ENCODE measurements around the gene PEA15.

PEA15 gene

GRCh38 chr1:160208557-160209320, 3.6 kb downstream of the PEA15 start:
- DNase-seq (ENCODE audit: low read depth): no peak

- DNase-seq (ENCODE audit: low read depth): no peak
Observed at GRCh38 chr1:160209321-160210046, 4.3 kb downstream of the PEA15 start.

- no peak for DNase-seq (ENCODE audit: low read depth)
Observed at GRCh38 chr1:160210561-160210960, 5.4 kb downstream of the PEA15 start.

- DNase-seq (ENCODE audit: low read depth): no peak
Observed at GRCh38 chr1:160211046-160211790, 6.0 kb downstream of the PEA15 start.

GRCh38 chr1:160214481-160215140, 9.4 kb downstream of the PEA15 start:
- DNase-seq (ENCODE audit: low read depth): no peak

GRCh38 chr1:160216301-160216700, 11.1 kb downstream of the PEA15 start:
- DNase-seq (ENCODE audit: low read depth): no peak

- no peak for DNase-seq (ENCODE audit: low read depth)
Observed at GRCh38 chr1:160217481-160218051, 12.4 kb downstream of the PEA15 start.

GRCh38 chr1:160219062-160219929, 14.1 kb downstream of the PEA15 start:
- DNase-seq (ENCODE audit: low read depth): peak; percentile 51

GRCh38 chr1:160220301-160220700, 15.1 kb downstream of the PEA15 start:
- no peak for DNase-seq (ENCODE audit: low read depth)

GRCh38 chr1:160221089-160221488, 15.9 kb downstream of the PEA15 start:
- no peak for DNase-seq (ENCODE audit: low read depth)

GRCh38 chr1:160222546-160222945, 17.4 kb downstream of the PEA15 start:
- DNase-seq (ENCODE audit: low read depth): no peak

GRCh38 chr1:160224606-160225005, 19.4 kb downstream of the PEA15 start:
- DNase-seq (ENCODE audit: low read depth): no peak

GRCh38 chr1:160225345-160225744, 20.2 kb downstream of the PEA15 start:
- DNase-seq (ENCODE audit: low read depth): no peak

GRCh38 chr1:160226623-160227022, 21.4 kb downstream of the PEA15 start:
- no peak for DNase-seq (ENCODE audit: low read depth)

GRCh38 chr1:160227034-160227433, 21.9 kb downstream of the PEA15 start:
- no peak for DNase-seq (ENCODE audit: low read depth)

- DNase-seq (ENCODE audit: low read depth): no peak
Observed at GRCh38 chr1:160227561-160227960, 22.4 kb downstream of the PEA15 start.

- DNase-seq (ENCODE audit: low read depth): no peak
Observed at GRCh38 chr1:160228431-160228830, 23.2 kb downstream of the PEA15 start.

- DNase-seq (ENCODE audit: low read depth): no peak
Observed at GRCh38 chr1:160232911-160233310, 27.7 kb downstream of the PEA15 start.

GRCh38 chr1:160236806-160237205, 31.6 kb downstream of the PEA15 start:
- no peak for DNase-seq (ENCODE audit: low read depth)

GRCh38 chr1:160237558-160237957, 32.4 kb downstream of the PEA15 start:
- no peak for DNase-seq (ENCODE audit: low read depth)

GRCh38 chr1:160238408-160238807, 33.2 kb downstream of the PEA15 start:
- no peak for DNase-seq (ENCODE audit: low read depth)
